Measurements from ENCODE around the gene VWA5B1. TPM values are rescaled to one million over a fixed set of nuclear protein-coding genes. Genes with fewer than 3 reads are reported as not detected.

Gene VWA5B1
- total and polyA plus RNA-seq, 2 of the 4 experiments (the other 2 are of a cell fraction) = not detected

- no peaks in the 10 kb centered on the region for H3K9me1 ChIP-seq (ENCODE audit: insufficient read depth, low read length)
- no peak overlapping the region for H4K5ac ChIP-seq (ENCODE audit: low read depth, low read length)
- H3K23ac ChIP-seq (ENCODE audit: low read depth, low read length) = no peak overlapping the region
- in situ Hi-C loops (cut with MboI; ENCODE audit: low sequenced_read_pairs) (no loop called here), dilution Hi-C loops (cut with HindIII; ENCODE audit: low sequenced_read_pairs, unreplicated experiment) (no loop called here), intact Hi-C loops (cut with micrococcal nuclease) (no loop called here)
- no peak for TF ChIP-seq CHD1 (IDR thresholded peaks at IDR 0.05; ENCODE audit: low read depth, low read length)
- TF ChIP-seq MXI1 (IDR thresholded peaks at IDR 0.05; ENCODE audit: borderline replicate concordance, low read depth, low read length) = no peak
- no peak for TF ChIP-seq NFE2L2 (IDR thresholded peaks at IDR 0.05; ENCODE audit: low read depth, low read length)
- TF ChIP-seq POLR2A (IDR thresholded peaks at IDR 0.05; ENCODE audit: low read depth, low read length) = no peak
- no peak for TF ChIP-seq CTCF (conservative IDR thresholded peaks at IDR 0.05; ENCODE audit: low read depth, low read length)
- TF ChIP-seq MAZ (IDR thresholded peaks at IDR 0.05; ENCODE audit: borderline replicate concordance, low read depth, low read length) = no peak
- no peak for TF ChIP-seq CEBPB (IDR thresholded peaks at IDR 0.05; ENCODE audit: low read depth, low read length)
- TF ChIP-seq FOS (IDR thresholded peaks at IDR 0.05; ENCODE audit: low read depth, low read length) = no peak
- no peak for TF ChIP-seq BHLHE40 (IDR thresholded peaks at IDR 0.05; ENCODE audit: low read depth, low read length)
- H2AFZ ChIP-seq (replicated peaks; ENCODE audit: low read length, poor library complexity) = no peak overlapping the region
- no peaks in the 10 kb centered on the region for H3K4me1 ChIP-seq (ENCODE audit: control insufficient read depth, insufficient read depth, low read length)
- no peak overlapping the region for H4K91ac ChIP-seq (ENCODE audit: insufficient read depth, low read depth, low read length)
- WGBS, 2 experiments (ENCODE audit: extremely low coverage in 2 of 2, insufficient read length in 1 of 2) = 90% methylated on average over 19 of the region's 37 CpGs; no CpG with 5 or more reads in 1 of the 2 experiments
- no peak overlapping the region for H3K9ac ChIP-seq (ENCODE audit: low read depth, low read length)
- no peak for DNase-seq
- peaks cover 11% of the 10 kb centered on the region for H3K27me3 ChIP-seq (ENCODE audit: control insufficient read depth, insufficient read depth, low read length)
- ChIA-PET CTCF (interaction anchor here (0.7 to 0.9 kb wide), 2 partner anchors 10 to 207 kb away, joined by 3 read pairs; no protein-coding TSS in a partner anchor), POLR2A (ENCODE audit: unreplicated experiment) (no interaction called here)
- no peak overlapping the region for H3K18ac ChIP-seq (ENCODE audit: low read depth, low read length)
- no peaks in the 10 kb centered on the region for H4K20me1 ChIP-seq (ENCODE audit: insufficient read depth, low read length)
- H3K79me1 ChIP-seq (ENCODE audit: low read depth in 1 of 2, low read length in 2 of 2) = no peaks in the 10 kb centered on the region
- no peak overlapping the region for H2BK120ac ChIP-seq (ENCODE audit: low read depth, low read length)
- no peak overlapping the region for H3K14ac ChIP-seq (replicated peaks; ENCODE audit: low read depth, low read length)
- H3K36me3 ChIP-seq (ENCODE audit: control insufficient read depth, insufficient read depth, low read length) = no peaks in the 10 kb centered on the region
- no peak overlapping the region for H3K4me3 ChIP-seq (ENCODE audit: insufficient read depth, low read depth, low read length)
- H3K4ac ChIP-seq (ENCODE audit: low read depth, low read length) = no peak overlapping the region
- H2BK5ac ChIP-seq (ENCODE audit: low read depth, low read length, poor library complexity, severe bottlenecking) = no peak overlapping the region
- no peak for ATAC-seq (ENCODE audit: low read depth)
- H3K4me2 ChIP-seq (ENCODE audit: low read depth, low read length) = no peak overlapping the region
- H3K56ac ChIP-seq (ENCODE audit: extremely low read depth, insufficient read depth, low read length) = no peak overlapping the region
- no peak overlapping the region for H3K27ac ChIP-seq (ENCODE audit: insufficient read depth, low read length)
- H4K8ac ChIP-seq (ENCODE audit: low read depth in 2 of 2, low read length in 2 of 2) = no peak overlapping the region
- BruUV-seq (replicated peaks) = no TSS peak
- H2AK9ac ChIP-seq (replicated peaks; ENCODE audit: low read depth, low read length, poor library complexity) = no peak overlapping the region
- H2AK5ac ChIP-seq (ENCODE audit: low read depth, low read length) = no peak overlapping the region
- no peak overlapping the region for H2BK20ac ChIP-seq (ENCODE audit: low read depth, low read length)
- no peak overlapping the region for H2BK15ac ChIP-seq (ENCODE audit: low read depth, low read length)
- no peaks in the 10 kb centered on the region; the same call in 1 of the 2 replicates for H3K9me3 ChIP-seq (ENCODE audit: control insufficient read depth, insufficient read depth, low read length)
These were observed 47.7 kb upstream of the VWA5B1 start for GRCh38 chr1:20242890-20243479.

Data from IMR-90 (cell line).